ENCODE measurements around the gene RIF1.

Gene RIF1, protein sequence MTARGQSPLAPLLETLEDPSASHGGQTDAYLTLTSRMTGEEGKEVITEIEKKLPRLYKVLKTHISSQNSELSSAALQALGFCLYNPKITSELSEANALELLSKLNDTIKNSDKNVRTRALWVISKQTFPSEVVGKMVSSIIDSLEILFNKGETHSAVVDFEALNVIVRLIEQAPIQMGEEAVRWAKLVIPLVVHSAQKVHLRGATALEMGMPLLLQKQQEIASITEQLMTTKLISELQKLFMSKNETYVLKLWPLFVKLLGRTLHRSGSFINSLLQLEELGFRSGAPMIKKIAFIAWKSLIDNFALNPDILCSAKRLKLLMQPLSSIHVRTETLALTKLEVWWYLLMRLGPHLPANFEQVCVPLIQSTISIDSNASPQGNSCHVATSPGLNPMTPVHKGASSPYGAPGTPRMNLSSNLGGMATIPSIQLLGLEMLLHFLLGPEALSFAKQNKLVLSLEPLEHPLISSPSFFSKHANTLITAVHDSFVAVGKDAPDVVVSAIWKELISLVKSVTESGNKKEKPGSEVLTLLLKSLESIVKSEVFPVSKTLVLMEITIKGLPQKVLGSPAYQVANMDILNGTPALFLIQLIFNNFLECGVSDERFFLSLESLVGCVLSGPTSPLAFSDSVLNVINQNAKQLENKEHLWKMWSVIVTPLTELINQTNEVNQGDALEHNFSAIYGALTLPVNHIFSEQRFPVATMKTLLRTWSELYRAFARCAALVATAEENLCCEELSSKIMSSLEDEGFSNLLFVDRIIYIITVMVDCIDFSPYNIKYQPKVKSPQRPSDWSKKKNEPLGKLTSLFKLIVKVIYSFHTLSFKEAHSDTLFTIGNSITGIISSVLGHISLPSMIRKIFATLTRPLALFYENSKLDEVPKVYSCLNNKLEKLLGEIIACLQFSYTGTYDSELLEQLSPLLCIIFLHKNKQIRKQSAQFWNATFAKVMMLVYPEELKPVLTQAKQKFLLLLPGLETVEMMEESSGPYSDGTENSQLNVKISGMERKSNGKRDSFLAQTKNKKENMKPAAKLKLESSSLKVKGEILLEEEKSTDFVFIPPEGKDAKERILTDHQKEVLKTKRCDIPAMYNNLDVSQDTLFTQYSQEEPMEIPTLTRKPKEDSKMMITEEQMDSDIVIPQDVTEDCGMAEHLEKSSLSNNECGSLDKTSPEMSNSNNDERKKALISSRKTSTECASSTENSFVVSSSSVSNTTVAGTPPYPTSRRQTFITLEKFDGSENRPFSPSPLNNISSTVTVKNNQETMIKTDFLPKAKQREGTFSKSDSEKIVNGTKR (N-terminal part only)

DNA sequence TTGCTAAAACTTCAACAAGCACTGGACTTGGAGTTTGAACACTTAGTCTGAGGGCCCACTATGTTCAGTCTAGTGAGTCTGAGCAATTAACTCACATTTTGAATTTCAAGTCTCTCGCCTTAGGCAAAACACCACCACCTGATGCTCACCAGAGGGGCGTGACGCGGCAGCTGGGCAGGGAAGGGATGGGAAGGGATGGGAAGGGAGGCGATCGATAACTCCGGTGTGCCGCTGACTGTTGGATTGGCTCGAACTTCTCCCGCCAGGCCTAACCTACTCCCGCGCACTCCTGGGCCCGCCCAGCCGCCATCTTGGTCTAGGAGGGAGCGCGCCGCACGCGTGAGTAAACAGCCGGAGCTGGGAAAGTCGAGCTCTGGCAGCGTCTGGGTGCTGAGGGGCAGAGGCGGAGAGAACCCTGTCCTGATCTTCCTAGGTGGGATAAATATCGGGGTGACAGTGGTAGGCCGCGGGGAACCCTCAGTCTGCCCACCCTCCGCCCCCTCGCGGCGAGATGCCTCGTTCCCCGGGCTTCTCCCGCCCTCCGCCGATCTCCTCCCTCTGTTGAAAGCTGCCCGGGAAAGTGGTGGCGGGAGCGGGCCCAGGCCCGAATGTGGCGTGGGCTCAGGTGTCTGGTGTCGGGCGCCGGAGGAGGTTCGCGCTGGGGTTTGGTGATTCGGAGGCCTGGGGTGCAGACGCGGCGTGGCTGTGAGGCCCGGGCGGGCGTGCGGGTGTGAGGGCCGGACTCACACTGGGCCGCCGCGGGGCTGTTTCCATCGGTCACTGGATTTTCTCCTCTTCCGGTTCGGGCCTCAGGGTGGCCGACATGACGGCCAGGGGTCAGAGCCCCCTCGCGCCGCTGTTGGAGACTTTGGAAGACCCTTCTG lies at the start of gene RIF1:
Gene RIF1 (plus strand): TSS at position 302 of the 884 bp plus-strand sequence. CDS start 522 bp downstream, at position 824.
- peak; percentile 84 for DNase-seq

DNA sequence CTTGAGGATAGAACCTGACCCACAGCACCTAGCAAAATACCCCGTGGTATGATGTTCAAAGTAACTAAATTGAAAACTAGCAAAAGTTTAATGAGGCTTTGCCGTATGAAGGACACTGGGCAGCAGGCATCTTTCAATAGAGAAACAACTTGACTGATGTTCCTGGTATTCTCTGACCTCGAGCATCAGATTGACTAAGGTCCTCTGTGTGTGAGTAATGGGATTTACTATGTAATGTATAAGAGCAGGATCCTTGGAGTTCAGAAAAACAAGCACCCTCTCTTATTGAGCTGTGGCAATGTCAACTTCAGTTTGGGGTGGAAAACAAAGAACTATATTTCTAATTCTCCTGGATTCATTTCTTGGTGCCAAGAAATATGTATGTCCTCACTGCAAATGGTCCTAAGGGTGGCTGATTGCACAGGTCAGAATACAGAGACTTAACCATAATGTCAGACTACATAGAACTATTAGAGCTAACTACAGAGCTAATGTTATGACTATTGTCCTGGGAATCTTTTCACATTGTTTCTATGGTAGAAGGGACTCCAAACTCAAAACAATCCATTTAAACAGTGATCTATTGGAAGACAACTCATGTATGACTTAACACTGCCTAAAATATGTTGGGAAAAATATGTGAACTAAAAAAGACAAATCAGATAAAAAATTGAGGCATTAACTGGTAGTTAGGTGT lies 47.9 kb upstream of the RIF1 start:
- DNase-seq = no peak

DNA sequence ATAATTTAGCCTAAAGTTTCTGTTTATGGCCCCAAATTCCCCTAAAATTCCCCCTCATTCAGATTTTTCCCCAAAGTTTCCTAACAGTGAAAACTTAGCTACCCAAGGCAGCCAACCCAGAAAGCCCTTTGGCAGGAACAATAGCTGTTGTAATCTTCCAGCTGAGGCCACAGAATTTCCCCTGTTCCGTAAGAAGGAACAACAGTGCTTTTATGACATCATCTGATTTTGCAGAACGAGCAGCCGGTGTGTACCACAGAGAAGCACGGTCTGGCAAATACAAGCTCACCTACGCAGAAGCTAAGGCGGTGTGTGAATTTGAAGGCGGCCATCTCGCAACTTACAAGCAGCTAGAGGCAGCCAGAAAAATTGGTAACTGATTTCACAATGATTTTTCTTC lies 46.0 kb upstream of the RIF1 start:
- no peak for DNase-seq

DNA sequence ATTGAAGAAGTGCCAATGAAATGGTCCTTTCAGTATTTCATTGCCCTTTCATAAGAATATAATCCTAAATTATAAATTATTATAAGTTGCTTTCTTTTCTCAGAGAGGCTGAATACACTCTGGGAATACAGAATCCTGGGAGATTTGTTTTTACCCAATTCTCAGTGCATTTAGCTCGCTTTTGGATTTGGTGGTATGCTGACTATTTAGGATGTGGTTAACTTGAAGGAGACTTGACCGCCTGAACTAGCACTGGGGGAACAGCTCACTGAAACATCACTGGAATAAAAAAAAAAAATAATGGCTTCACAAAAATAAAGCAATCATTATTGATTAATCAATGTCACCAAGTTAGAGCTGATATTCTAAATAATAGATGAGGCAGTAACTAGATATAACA lies 42.1 kb upstream of the RIF1 start:
- no peak for DNase-seq

DNA sequence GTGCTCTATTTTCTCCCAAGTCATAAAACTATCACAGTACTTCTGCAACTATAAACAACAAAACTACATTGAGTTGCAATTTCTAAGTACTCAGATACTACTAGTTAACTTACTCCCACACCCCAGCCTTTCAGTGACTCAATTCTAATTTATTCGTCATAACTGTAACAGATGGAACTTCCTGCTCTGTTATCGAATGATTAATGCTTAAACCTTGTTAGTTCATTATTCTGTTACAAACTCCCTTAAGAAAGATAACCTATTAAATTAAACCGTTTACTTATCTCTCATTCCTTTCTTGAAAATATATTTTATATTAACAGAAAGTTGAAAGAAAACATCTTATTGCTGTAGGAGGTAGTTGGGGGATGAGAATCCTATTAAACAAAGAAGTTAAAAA lies 35.3 kb upstream of the RIF1 start:
- DNase-seq = no peak

DNA sequence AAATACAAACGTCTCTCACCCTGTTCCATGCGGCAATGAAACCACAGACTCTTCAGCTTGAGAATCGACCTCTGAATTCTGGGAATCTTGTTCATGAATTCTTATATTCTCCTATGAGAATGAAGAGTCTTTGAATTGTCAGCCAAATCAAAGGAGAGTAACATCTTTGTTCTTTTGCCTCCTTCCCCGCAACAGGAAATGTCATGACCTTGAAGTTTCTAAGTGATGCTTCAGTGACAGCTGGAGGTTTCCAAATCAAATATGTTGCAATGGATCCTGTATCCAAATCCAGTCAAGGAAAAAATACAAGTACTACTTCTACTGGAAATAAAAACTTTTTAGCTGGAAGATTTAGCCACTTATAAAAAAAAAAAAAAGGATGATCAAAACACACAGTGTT lies 30.5 kb upstream of the RIF1 start:
- no peak for DNase-seq

DNA sequence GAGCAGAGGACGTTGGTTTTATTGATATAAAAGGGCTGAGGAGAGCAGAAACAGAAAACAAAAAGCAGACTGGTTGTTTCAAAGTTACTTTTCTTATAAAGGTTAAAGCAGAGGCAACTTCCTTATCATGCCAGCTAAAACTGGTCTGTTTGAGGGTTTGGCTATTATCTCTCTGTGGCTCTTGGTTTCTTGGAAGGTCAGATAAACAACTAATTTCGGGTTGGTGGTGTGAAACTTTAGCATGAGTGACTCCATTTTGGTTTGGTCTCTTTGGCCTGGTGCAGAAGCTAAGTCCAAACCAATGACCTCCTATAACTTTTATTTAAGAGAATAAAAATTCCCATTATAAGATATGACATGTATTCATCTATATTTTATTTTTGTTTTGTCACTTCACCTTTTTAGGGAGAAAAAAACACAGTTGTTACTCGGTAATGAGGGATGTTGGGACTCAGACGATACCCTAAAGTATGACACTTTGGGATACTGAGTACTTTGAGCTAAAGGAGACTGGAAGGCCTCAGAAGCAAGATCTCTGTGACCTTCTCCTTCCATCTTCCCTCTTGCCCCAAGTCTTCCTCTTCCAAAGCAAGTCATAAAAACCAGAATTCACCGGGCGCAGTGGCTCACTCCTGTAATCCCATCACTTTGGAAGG lies 29.0 kb upstream of the RIF1 start:
- no peak for DNase-seq

DNA sequence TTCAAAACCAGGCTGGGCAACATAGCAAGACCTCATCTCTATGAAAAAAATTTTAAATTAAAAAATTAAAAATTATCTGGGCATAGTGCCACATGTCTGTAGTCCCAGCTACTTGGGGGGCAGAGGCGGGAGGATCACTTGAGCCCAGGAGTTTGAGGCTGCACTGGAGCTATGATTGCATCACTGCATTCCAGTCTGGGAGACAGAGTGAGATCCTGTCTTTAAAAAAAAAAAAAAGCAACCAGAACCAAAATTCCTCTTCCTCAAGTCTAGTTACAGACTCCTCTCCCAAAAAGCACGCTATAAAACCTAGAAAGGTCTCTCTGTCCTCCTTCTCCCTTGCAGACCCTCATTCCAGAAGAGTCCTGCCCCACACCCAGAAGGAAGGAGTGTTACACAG lies 28.4 kb upstream of the RIF1 start:
- DNase-seq = no peak

DNA sequence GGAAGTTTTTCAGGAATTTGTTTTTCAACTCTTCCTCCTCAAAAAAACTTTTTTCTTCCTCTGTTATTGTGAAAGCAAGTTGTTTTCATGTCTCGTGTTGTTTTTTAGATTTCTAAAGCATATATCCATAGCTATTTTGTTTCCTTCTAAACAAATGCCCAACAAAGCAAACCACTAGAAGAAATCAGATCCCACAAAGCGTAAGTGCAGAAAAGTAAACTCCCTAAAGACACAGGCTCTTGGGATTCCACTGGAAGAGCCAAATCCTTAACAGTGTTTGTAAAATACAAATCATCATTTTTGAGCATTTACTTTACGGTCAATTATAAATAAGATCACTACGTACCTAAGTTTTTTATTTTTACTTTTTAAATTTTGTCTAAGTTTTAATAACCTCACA lies 21.7 kb upstream of the RIF1 start:
- DNase-seq = no peak

DNA sequence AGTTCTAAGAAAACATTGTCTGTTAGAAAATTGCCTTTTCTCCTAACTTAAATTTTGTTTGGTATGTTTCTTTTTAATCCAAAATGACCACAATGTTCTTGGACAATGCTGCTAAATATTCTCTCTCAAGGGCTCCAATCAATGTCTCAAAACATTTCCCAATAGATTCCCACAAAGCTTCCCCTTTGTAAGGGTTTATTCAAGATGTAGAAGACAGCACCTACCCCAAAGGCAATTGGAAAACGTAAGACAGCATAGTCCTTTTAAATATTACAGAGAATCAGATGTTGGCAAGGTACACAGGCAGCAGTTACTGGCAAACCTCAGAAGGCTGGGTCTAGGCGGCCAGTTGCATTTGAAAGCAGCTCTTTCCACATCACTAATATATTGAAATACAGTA lies 18.3 kb upstream of the RIF1 start:
- no peak for DNase-seq

DNA sequence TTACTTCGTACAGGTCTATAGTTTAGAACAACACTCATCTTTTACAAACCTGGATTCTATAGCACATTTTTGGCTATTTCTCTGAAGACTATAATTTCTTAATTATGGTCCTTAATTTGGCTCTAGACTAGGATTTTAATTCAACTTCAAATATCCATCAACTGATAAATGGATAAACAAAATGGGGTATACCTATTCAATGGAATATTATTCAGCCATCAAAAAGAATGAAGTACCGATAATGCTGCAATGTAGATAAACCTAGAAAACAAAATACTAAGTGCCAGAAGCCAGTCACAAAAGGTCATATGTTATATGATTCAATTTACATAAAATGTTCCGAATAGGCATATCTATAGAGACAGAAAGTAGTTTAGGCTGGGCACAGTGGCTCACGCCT lies 15.2 kb upstream of the RIF1 start:
- no peak for DNase-seq

DNA sequence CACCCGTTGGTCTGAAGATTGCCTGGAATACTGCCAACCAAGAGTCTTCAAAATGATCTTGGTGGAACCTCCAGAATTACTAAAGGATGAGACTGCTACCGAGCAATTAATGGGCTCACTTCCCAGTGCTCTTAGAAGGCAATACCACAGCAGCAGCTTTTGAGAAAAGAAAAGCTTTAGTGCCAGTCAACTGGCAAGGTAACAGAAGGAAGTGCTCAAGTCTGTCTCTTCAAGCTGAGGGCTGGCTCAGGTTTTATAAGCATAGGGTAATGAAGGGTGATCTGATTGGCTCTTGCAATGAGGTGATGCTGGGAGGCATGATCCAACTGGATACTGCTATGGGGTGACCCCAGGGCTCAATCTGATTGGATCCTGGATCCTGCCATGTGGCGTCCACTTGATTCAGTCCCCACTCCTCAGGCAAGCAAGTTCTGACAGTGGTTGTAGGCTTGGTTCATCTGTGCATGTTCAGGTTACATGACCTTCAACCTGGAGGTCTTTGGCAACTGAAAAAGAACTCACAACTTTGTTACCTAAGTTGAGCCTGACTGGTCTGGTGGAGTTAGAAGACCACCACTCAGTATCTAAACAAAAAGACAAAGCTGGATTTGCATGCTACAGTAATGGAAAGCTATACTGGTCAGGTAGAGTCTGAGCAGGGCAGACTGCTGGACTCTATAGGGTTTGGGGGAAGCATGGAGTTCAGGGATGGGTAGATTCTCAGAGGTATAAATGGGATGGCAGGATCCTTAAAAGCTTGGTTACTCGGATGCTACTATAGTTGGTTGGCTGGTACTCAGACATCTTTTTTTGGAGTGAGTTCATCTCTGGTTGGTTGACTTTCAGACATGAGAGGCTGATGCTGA lies 14.0 kb upstream of the RIF1 start:
- DNase-seq = no peak

DNA sequence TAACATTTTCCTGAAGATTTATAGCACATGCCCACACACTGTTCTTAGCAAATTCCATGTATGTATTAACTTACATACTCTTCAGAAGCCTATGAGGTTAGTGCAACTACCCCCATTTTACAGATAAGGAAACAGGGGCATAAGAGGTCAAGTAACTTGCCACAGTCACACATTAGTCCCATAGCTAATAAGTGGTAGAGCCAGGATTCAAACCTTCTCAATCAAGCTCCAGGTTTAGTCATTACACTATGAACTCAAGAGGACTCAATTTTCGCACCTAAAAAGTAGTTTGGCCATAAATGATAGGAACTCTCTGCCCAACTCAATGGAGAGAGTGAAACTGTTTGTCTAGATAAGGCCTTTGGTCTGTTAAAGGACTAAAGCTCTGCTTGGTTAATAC lies 9.7 kb upstream of the RIF1 start:
- no peak for DNase-seq

DNA sequence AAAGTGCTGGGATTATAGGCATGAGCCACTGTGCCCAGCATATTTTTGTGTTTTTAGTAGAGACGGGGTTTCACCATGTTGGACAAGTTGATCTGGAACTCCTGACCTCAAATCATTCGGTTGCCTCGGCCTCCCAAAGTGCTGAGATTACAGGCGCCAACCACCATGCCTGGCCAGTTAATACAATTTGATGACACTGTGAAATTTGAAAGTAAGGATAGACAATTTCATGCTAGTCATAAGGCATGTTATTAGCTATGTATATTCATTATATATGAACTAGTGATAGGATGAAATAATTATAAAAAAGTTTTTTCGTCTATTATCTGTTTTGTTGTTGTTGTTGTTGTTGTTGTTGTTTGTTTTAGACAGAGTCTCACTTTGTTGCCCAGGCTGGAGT lies 8.6 kb upstream of the RIF1 start:
- no peak for DNase-seq

DNA sequence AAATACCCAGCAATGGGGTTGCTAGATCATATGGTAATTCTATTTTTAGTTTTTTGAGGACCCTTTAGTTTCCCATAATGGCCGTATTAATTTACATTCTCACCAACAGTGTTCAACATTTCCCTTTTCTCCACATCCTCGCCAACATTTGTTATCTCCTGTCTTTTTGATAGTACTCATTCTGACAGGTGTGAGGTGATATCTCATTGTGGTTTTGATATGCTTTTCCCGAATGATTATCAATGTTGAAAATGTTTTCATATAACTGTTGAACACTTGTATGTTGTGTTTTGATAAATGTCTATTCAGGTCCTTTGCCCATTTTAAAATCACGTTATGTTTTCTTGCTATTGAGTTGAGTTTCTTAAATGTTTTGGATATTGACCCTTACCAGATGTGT lies 5.8 kb upstream of the RIF1 start:
- no peak for DNase-seq

DNA sequence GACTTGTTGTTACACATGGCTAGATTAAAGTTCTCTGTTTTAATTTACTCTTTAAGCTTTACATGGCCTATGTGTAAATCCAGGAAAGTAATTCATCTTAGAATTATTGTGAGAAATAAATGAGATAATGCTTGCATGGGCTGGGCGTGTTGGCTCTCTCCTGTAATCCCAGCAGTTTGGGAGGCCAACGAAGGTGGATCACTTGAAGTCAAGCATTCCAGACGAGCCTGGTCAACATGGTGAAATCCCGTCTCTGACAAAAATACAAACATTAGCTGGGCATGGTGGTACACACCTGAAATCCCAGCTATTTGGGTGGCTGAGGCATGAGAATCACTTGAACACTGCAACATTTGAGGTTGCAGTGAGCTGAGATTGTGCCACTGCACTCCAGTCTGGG lies 4.3 kb upstream of the RIF1 start:
- DNase-seq = no peak

DNA sequence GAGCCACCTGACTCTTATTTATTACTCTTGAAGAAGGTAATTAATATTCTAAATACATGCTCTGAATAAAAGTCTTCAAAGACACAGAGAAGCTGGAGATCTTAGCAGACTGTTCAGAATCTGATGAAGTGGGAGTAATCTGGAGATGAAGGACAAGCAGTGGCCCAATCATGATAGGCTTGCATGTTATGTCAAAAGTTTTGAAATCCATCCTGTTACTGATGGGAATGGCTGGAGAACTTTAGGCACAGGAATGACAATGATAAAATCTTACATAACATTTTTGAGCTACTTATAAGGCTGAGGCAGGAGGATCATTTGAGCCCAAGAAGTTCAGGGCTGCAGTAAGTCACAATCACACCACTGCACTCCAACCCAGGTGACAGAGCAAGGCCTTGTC lies 2.4 kb upstream of the RIF1 start:
- DNase-seq = no peak

DNA sequence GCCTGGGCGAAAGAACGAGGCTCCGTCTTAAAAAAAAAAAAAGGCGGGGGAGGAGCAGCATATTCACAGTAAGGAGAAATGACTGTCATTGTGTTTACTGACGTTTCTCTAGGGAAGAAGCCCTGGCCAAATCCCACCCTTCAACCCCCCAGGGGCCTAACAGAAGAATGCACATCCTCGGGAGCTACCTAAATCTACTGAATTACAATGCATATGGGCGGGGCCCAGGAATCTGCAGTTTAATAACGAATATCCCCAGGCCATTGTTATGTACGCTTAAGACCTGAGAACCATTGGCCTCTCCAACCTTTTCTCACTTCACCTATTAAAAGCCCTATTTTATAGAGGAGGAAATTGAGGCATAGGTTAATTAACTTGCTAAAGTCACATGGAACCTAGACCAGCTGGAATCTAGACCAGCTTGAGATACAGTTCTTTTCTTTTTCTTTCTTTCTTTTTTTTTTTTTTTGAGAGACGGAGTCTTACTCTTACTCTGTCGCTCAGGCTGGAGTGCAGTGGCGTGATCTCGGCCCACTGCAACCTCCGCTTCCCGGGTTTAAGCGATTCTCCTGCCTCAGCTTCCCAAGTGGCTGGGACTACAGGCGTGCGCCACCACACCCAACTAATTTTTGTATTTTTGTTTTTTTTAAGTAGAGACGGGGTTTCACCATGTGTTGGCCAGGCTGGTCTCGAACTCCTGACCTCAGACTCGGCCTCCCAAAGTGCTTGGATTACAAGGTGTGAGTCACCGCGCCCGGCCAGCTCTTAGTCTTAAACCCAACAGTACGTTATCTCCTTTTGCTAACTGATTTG lies 708 bp upstream of the RIF1 start:
- no peak for DNase-seq

DNA sequence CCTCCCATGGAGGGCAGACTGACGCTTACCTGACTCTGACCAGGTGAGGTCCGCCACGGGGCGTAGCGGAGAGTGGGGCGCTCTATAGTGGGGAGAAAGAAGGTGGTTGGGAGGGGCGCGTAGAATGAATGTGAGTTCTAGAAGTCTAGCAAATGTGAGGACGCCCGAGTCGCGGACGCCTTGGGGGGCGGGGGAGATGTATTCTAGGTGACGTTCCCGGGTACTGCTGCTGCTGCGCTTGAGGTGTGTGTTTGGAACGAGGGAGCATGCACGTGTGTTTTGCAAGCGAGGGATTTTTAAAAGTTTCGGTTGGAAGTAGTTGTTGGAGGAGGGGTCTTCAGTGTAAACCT lies 758 bp downstream of the RIF1 start:
- peak; percentile 41 for DNase-seq

Measured in stimulated activated CD4-positive, alpha-beta T cell treated with anti-CD3 and anti-CD28 coated beads, Interleukin-4, amount 100 ng/mL, for 1 hour (primary cell).